ENCODE results near the gene MIAT. TPM values are rescaled to one million over a fixed set of nuclear protein-coding genes. Genes with fewer than 3 reads are reported as not detected.

Gene MIAT
- total and polyA plus RNA-seq, 9 of the 15 experiments (the other 6 are each of a cell fraction or from before 2014, with no cell fraction given) = 0.03 to 0.93 (median 0.34) TPM

DNA sequence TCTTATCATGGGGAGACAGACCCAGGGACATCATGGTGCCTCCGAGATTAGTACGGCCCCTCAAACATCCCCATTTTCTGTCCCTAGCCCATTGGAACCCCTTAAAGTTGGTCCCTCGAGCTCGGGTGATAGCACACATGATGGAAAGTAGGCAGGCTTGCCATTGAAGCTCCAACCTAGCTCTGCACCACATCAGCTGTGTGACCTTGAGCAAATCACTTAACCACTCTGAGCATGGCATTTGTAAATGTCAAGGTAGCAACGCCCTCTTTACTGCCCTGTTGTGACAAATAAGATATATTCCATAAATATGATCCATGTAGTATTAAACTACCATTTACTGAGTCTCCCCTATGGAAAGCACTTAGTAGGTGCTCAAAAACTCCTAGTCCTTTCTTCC is 61.1 kb downstream of the MIAT start:
- CTCF ChIA-PET (ENCODE audit: low intra/inter-chr PET ratio) = no interaction called here
- in situ Hi-C loops (cut with MboI) = no loop called here
- Histone ChIP-seq H3K4me3 (no peak overlapping the region), H3K27ac (ENCODE audit: extremely low read depth, low read depth, low read length) (no peak overlapping the region), H3K4me2 (ENCODE audit: insufficient read depth, low read length) (no peak overlapping the region), H3K27me3 (ENCODE audit: control insufficient read depth in 2 of 2, insufficient read depth in 2 of 2, low read length in 2 of 2) (no peaks in the 10 kb centered on the region), H3K79me2 (ENCODE audit: control insufficient read depth, insufficient read depth, low read length) (no peaks in the 10 kb centered on the region), H3K9ac (ENCODE audit: insufficient read depth in 1 of 2, low read depth in 2 of 2, low read length in 2 of 2) (no peak overlapping the region), H3K4me1 (replicated peaks in 1 of 2; ENCODE audit: control insufficient read depth in 2 of 2, insufficient read depth in 2 of 2, low read length in 2 of 2) (peaks cover 0 to 6% of the 10 kb centered on the region in 2 experiments; a peak in 2 of 5 replicates), H3K9me1 (ENCODE audit: control insufficient read depth, insufficient read depth, low read length) (no peaks in the 10 kb centered on the region), H4K20me1 (replicated peaks; ENCODE audit: control insufficient read depth, insufficient read depth, low read length) (no peaks in the 10 kb centered on the region; the same call in 1 of the 2 replicates), H2AFZ (ENCODE audit: low read depth, low read length) (no peak overlapping the region), H3K9me3 (replicated peaks; ENCODE audit: control insufficient read depth, insufficient read depth, low read depth, low read length) (no peaks in the 10 kb centered on the region), H3K36me3 (ENCODE audit: control insufficient read depth, insufficient read depth, low read length) (no peaks in the 10 kb centered on the region)
- WGBS (ENCODE audit: insufficient coverage, low coverage, missing lambda C conversion rate) = 61% methylated on average over 5 of the region's 5 CpGs
- POLR2A ChIA-PET = interaction anchor here (0.7 kb wide), 1 partner anchor 9 kb away, joined by 3 read pairs; no protein-coding TSS in a partner anchor
- intact Hi-C loops (cut with micrococcal nuclease) = no loop called here
- no peak for FAIRE-seq
- ATAC-seq = no peak
- TF ChIP-seq POLR2AphosphoS2 (IDR thresholded peaks at IDR 0.05; ENCODE audit: low read length) (no peak), ZKSCAN1 (IDR thresholded peaks at IDR 0.05; ENCODE audit: low read depth, low read length) (peak; percentile 56; the same call in 1 of the 2 replicates), ZFP36 (IDR thresholded peaks at IDR 0.05; ENCODE audit: low read depth, low read length, partially characterized antibody) (peak; percentile 18), RBM25 (IDR thresholded peaks at IDR 0.05; ENCODE audit: low read depth, low read length, severe bottlenecking) (peak; percentile 58), BCOR (IDR thresholded peaks at IDR 0.05) (peak; percentile 34; the same call in 1 of the 2 replicates)
- no peak for DNase-seq (ENCODE audit: extremely low read depth in 1 of 4, low spot score in 3 of 4)
- no TSS peak for BruUV-seq (replicated peaks)

DNA sequence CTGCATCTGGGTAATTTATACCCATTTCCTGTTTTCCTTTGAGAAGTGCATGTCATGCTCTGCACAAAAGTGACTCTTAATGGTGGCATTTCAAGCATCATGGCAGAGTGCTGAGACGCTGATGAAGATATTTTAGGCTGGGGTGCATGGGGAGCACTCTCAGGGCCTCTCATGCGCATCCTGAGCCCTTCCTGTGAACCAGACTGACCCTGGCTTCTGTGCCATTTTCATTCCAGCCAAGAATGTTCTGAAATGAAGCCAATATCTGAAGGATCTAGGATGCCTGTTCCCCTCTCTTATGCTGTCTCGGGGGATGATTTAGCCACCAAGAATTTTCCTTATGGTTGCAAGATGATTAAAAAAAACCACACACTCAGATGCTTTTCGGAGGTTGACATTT is 61.5 kb downstream of the MIAT start:
- H4K20me1 ChIP-seq (replicated peaks; ENCODE audit: control insufficient read depth, insufficient read depth, low read length) = no peaks in the 10 kb centered on the region; the same call in 1 of the 2 replicates
- no TSS peak for BruUV-seq (replicated peaks)
- intact Hi-C loops (cut with micrococcal nuclease) (no loop called here), in situ Hi-C loops (cut with MboI) (no loop called here)
- H2AFZ ChIP-seq (ENCODE audit: low read depth, low read length) = no peak overlapping the region
- no peaks in the 10 kb centered on the region for H3K79me2 ChIP-seq (ENCODE audit: control insufficient read depth, insufficient read depth, low read length)
- H3K4me2 ChIP-seq (ENCODE audit: insufficient read depth, low read length) = no peak overlapping the region
- no peak overlapping the region for H3K27ac ChIP-seq (ENCODE audit: extremely low read depth, low read depth, low read length)
- no peak overlapping the region for H3K9ac ChIP-seq (ENCODE audit: insufficient read depth in 1 of 2, low read depth in 2 of 2, low read length in 2 of 2)
- no peaks in the 10 kb centered on the region for H3K9me1 ChIP-seq (ENCODE audit: control insufficient read depth, insufficient read depth, low read length)
- POLR2A ChIA-PET = no interaction called here
- H3K4me1 ChIP-seq (replicated peaks in 1 of 2; ENCODE audit: control insufficient read depth in 2 of 2, insufficient read depth in 2 of 2, low read length in 2 of 2) = peaks cover 0 to 4% of the 10 kb centered on the region in 2 experiments; a peak in 2 of 5 replicates
- ATAC-seq = no peak
- H3K27me3 ChIP-seq (ENCODE audit: control insufficient read depth in 2 of 2, insufficient read depth in 2 of 2, low read length in 2 of 2) = no peaks in the 10 kb centered on the region
- 91% methylated on average over 3 of the region's 4 CpGs for WGBS (ENCODE audit: insufficient coverage, low coverage, missing lambda C conversion rate)
- H3K9me3 ChIP-seq (replicated peaks; ENCODE audit: control insufficient read depth, insufficient read depth, low read depth, low read length) = no peaks in the 10 kb centered on the region
- FAIRE-seq = no peak
- H3K36me3 ChIP-seq (ENCODE audit: control insufficient read depth, insufficient read depth, low read length) = no peaks in the 10 kb centered on the region
- CTCF ChIA-PET (ENCODE audit: low intra/inter-chr PET ratio) = no interaction called here
- DNase-seq (ENCODE audit: extremely low read depth in 1 of 4, low spot score in 3 of 4) = no peak
- no peak overlapping the region for H3K4me3 ChIP-seq
- TF ChIP-seq NFYB (IDR thresholded peaks at IDR 0.05; ENCODE audit: extremely low read depth, insufficient read length) (no peak), ADNP (tag; IDR thresholded peaks at IDR 0.05) (no peak), ZNF785 (CRISPR knock-in tag; IDR thresholded peaks at IDR 0.05) (no peak), ZBTB17 (CRISPR knock-in tag; IDR thresholded peaks at IDR 0.05) (no peak), ZNF232 (CRISPR knock-in tag; IDR thresholded peaks at IDR 0.05) (no peak), ETV5 (CRISPR knock-in tag; IDR thresholded peaks at IDR 0.05; ENCODE audit: low read depth) (no peak), ZNF77 (CRISPR knock-in tag; IDR thresholded peaks at IDR 0.05) (no peak), ZNF239 (CRISPR knock-in tag; IDR thresholded peaks at IDR 0.05) (no peak)
- TF ChIP-seq, protein P1, sequence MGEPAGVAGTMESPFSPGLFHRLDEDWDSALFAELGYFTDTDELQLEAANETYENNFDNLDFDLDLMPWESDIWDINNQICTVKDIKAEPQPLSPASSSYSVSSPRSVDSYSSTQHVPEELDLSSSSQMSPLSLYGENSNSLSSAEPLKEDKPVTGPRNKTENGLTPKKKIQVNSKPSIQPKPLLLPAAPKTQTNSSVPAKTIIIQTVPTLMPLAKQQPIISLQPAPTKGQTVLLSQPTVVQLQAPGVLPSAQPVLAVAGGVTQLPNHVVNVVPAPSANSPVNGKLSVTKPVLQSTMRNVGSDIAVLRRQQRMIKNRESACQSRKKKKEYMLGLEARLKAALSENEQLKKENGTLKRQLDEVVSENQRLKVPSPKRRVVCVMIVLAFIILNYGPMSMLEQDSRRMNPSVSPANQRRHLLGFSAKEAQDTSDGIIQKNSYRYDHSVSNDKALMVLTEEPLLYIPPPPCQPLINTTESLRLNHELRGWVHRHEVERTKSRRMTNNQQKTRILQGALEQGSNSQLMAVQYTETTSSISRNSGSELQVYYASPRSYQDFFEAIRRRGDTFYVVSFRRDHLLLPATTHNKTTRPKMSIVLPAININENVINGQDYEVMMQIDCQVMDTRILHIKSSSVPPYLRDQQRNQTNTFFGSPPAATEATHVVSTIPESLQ (CRISPR knock-in tag; IDR thresholded peaks at IDR 0.05) = no peak
- TF ChIP-seq, protein P2, sequence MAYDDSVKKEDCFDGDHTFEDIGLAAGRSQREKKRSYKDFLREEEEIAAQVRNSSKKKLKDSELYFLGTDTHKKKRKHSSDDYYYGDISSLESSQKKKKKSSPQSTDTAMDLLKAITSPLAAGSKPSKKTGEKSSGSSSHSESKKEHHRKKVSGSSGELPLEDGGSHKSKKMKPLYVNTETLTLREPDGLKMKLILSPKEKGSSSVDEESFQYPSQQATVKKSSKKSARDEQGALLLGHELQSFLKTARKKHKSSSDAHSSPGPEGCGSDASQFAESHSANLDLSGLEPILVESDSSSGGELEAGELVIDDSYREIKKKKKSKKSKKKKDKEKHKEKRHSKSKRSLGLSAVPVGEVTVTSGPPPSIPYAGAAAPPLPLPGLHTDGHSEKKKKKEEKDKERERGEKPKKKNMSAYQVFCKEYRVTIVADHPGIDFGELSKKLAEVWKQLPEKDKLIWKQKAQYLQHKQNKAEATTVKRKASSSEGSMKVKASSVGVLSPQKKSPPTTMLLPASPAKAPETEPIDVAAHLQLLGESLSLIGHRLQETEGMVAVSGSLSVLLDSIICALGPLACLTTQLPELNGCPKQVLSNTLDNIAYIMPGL (CRISPR knock-in tag; IDR thresholded peaks at IDR 0.05) = no peak
